Testis (tissue), 3 donors: Measurements from ENCODE around the gene FAM124A. TPM values are rescaled to one million over a fixed set of nuclear protein-coding genes. Genes with fewer than 3 reads are reported as not detected.

ENCODE experiments used
- DNase-seq: peaks from one replicate; pipeline ENCODE4 v3.0.0-alpha.2; 2019
- H3K27ac ChIP-seq, 2 donors: fragments of 200-600 bp; sonication (generic); one replicate each; pipeline ENCODE4 v1.5.1; 2019
- H3K27me3 ChIP-seq: fragments of 200-600 bp; sonication (generic); one replicate; pipeline ENCODE4 v1.5.1; 2019
- H3K36me3 ChIP-seq: fragments of 200-600 bp; sonication (generic); one replicate; pipeline ENCODE4 v1.5.1; 2017; ENCODE audit warnings: low read depth; ENCODE audit errors: missing control alignments
- H3K4me1 ChIP-seq: fragments of 200-600 bp; sonication (generic); one replicate; pipeline ENCODE4 v1.5.1; 2019
- H3K4me3 ChIP-seq, 2 donors: fragments of 200-600 bp; sonication (generic); one replicate each; pipeline ENCODE4 v1.5.1; 2017 to 2019
- H3K9me3 ChIP-seq: fragments of 200-600 bp; sonication (generic); one replicate; pipeline ENCODE4 v1.5.1; 2017
- CTCF ChIP-seq, 3 experiments: fragments of 450-650 bp in 2 of 3; fragments of 200-600 bp in 1 of 3; sonication (generic) in 1 of 3; IDR thresholded peaks; one replicate each; pipeline ENCODE4 v1.5.1; 2016 to 2019; ENCODE audit warnings: antibody characterized with exemption in 3 of 3, mild to moderate bottlenecking in 2 of 3, moderate library complexity in 1 of 3
- POLR2A ChIP-seq: fragments of 450-650 bp; IDR thresholded peaks from one replicate; pipeline ENCODE4 v1.6.1; 2017; ENCODE audit warnings: antibody characterized with exemption, mild to moderate bottlenecking, moderate library complexity
- WGBS, 2 donors: methylation state at CpG; one replicate each; pipeline ENCODE4 v1.1.5; 2018; 5-methylcytosine and 5-hydroxymethylcytosine counted together
- intact Hi-C: fragments of 100-400 bp; cut with DNase I; formaldehyde crosslinking; loops from one replicate; pipeline ENCODE4 v1.15.1; 2023; ENCODE audit warnings: low total_unique reads
- polyA plus RNA-seq: library from polyadenylated mRNA; stranded (reverse); fragments of 350-450 nt; fragmentation: Illumina TruSeq; extraction: RNeasy Lipid Tissue Mini Kit (QIAGEN cat#74804); gene quantifications from one replicate; pipeline ENCODE4 v1.2.3, GENCODE V29; 2014; ENCODE audit warnings: low read depth, low replicate concordance; ENCODE audit not compliant: insufficient read depth
- total RNA-seq, 2 donors: library from RNA; depleted of rRNA; stranded (reverse); fragments of >200 nt; gene quantifications; one replicate each; pipeline ENCODE4 v1.2.3, GENCODE V29; 2016

The FAM124A gene
- total and polyA plus RNA-seq, 3 donors from 2014 or later: 2.7 to 3.4 (median 3.0) TPM

GRCh38 chr13:51245583-51245982, 23.4 kb downstream of the FAM124A start:
- no peak for DNase-seq
- Histone ChIP-seq H3K9me3 (no peaks in the 10 kb centered on the region), H3K4me3 (no peak overlapping the region), H3K27ac (no peak overlapping the region), H3K27me3 (no peaks in the 10 kb centered on the region), H3K4me1 (peaks cover 3% of the 10 kb centered on the region), H3K36me3 (no peaks in the 10 kb centered on the region)
- WGBS, 2 donors: 87 to 96% methylated on average over 2 of the region's 2 CpGs
- TF ChIP-seq CTCF (IDR thresholded peaks at IDR 0.05) (no peak), POLR2A (no peak)
- intact Hi-C loops: no loop called here

GRCh38 chr13:51246025-51246417, 23.8 kb downstream of the FAM124A start:
- 56 to 70% methylated on average over 4 of the region's 4 CpGs for WGBS, 2 donors
- intact Hi-C loops: no loop called here
- DNase-seq: no peak
- no peak for TF ChIP-seq POLR2A
- no peaks in the 10 kb centered on the region for H3K9me3 ChIP-seq
- H3K36me3 ChIP-seq: no peaks in the 10 kb centered on the region
- no peak overlapping the region for H3K4me3 ChIP-seq
- H3K27me3 ChIP-seq: no peaks in the 10 kb centered on the region
- H3K27ac ChIP-seq: no peak overlapping the region
- no peaks in the 10 kb centered on the region for H3K4me1 ChIP-seq

GRCh38 chr13:51246418-51247277, 24.4 kb downstream of the FAM124A start:
- Histone ChIP-seq H3K27ac (no peak overlapping the region), H3K4me3 (no peak overlapping the region), H3K27me3 (no peaks in the 10 kb centered on the region), H3K9me3 (no peaks in the 10 kb centered on the region), H3K36me3 (no peaks in the 10 kb centered on the region), H3K4me1 (no peaks in the 10 kb centered on the region)
- intact Hi-C loops: no loop called here
- TF ChIP-seq POLR2A (no peak), CTCF (IDR thresholded peaks at IDR 0.05) (no peak)
- DNase-seq: no peak
- WGBS, 2 donors: 62 to 64% methylated on average over 13 to 17 of the region's 17 CpGs

- Histone ChIP-seq H3K4me1 (peaks cover 8% of the 10 kb centered on the region), H3K27me3 (no peaks in the 10 kb centered on the region), H3K36me3 (no peaks in the 10 kb centered on the region), H3K27ac (no peak overlapping the region), H3K9me3 (no peaks in the 10 kb centered on the region), H3K4me3 (no peak overlapping the region)
- 92% methylated on average over 1 of the region's 1 CpG for WGBS, 2 donors
- TF ChIP-seq CTCF (IDR thresholded peaks at IDR 0.05): no peak
- intact Hi-C loops: no loop called here
- DNase-seq: no peak
Observed at GRCh38 chr13:51249255-51249654, 27.1 kb downstream of the FAM124A start.

- intact Hi-C loops: no loop called here
- Histone ChIP-seq H3K4me1 (peaks cover 8% of the 10 kb centered on the region), H3K36me3 (no peaks in the 10 kb centered on the region), H3K9me3 (no peaks in the 10 kb centered on the region), H3K4me3 (no peak overlapping the region), H3K27me3 (no peaks in the 10 kb centered on the region), H3K27ac (no peak overlapping the region)
- TF ChIP-seq CTCF (IDR thresholded peaks at IDR 0.05) (peak in 1 of 3 experiments; percentile 34), POLR2A (no peak)
- DNase-seq: no peak
- 79 to 84% methylated on average over 2 to 4 of the region's 4 CpGs for WGBS, 2 donors
Observed at GRCh38 chr13:51249770-51250741, 27.9 kb downstream of the FAM124A start.
